ENCODE measurements around the gene DNAI2. TPM values are rescaled to one million over a fixed set of nuclear protein-coding genes. Genes with fewer than 3 reads are reported as not detected.

The DNAI2 gene
- total and polyA plus RNA-seq, 3 donors from 2014 or later = 19.6 to 80.5 (median 26.9) TPM

DNA sequence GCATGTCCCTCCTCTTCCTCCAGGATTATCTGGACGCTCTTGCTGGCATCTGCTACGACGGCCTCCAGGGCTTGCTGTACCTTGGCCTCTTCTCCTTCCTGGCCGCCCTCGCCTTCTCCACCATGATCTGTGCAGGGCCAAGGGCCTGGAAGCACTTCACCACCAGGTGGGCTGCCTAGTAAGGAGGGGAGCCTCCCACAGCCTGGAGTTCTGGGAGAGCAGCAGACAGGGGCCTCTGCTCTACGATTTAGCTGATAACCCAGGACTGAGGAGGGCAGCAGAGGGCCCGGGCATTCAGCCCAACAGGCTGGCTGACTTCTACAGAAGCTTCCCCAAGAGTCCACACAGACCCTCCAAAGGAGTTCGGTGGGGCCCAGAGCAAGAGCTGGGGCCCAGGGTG is 21.8 kb upstream of the DNAI2 start:
- TF ChIP-seq, protein P1, sequence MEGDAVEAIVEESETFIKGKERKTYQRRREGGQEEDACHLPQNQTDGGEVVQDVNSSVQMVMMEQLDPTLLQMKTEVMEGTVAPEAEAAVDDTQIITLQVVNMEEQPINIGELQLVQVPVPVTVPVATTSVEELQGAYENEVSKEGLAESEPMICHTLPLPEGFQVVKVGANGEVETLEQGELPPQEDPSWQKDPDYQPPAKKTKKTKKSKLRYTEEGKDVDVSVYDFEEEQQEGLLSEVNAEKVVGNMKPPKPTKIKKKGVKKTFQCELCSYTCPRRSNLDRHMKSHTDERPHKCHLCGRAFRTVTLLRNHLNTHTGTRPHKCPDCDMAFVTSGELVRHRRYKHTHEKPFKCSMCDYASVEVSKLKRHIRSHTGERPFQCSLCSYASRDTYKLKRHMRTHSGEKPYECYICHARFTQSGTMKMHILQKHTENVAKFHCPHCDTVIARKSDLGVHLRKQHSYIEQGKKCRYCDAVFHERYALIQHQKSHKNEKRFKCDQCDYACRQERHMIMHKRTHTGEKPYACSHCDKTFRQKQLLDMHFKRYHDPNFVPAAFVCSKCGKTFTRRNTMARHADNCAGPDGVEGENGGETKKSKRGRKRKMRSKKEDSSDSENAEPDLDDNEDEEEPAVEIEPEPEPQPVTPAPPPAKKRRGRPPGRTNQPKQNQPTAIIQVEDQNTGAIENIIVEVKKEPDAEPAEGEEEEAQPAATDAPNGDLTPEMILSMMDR (IDR thresholded peaks at IDR 0.05) = no peak
- TF ChIP-seq POLR2A (IDR thresholded peaks at IDR 0.05) = no peak
- no peak overlapping the region for H3K27ac ChIP-seq
- intact Hi-C loops (cut with DNase I; ENCODE audit: low total_unique reads) = no loop called here
- no peaks in the 10 kb centered on the region for H3K4me1 ChIP-seq
- WGBS, 2 donors = 76 to 84% methylated on average over 5 to 7 of the region's 8 CpGs
- H3K27me3 ChIP-seq = no peaks in the 10 kb centered on the region
- H3K36me3 ChIP-seq (ENCODE audit: low read depth, missing control alignments) = no peaks in the 10 kb centered on the region
- no peak overlapping the region for H3K4me3 ChIP-seq
- DNase-seq = no peak
- no peaks in the 10 kb centered on the region for H3K9me3 ChIP-seq

DNA sequence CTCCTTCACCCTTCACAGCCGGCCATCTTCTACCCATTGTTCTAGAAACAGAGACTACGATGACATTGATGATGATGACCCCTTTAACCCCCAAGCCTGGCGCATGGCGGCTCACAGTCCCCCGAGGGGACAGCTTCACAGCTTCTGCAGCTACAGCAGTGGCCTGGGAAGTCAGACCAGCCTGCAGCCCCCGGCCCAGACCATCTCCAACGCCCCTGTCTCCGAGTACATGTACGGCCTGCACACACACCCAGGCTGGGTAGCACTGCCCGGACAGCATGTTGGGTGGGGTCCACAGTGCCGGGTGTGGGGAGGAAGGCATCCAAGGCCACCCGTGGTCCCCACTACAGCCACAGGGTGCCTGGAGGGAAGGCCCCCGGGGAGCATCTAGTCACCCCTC is 21.0 kb upstream of the DNAI2 start:
- intact Hi-C loops (cut with DNase I; ENCODE audit: low total_unique reads) = no loop called here
- 58 to 92% methylated on average over 2 to 11 of the region's 13 CpGs for WGBS, 2 donors

DNA sequence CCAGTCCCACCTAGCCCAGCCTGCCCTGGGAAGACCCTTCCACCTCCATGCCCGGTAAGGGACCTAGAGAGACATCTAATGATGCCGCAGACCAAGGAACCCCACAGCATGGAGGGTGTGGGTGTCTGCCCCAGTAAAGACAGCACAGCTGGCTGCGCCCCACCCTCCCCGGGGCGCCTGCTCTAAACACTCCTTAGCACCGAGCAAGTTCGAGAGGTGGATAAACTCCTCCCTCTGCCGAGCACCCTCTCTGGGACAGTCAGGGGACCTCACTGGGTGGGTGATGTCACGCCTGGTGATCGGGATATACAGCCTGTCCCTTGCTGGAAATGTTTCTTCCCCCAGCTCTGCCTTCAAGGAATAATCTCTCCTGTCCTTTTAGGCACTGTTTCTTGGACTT is 16.7 kb upstream of the DNAI2 start:
- Histone ChIP-seq H3K4me3 (no peak overlapping the region), H3K36me3 (ENCODE audit: low read depth, missing control alignments) (no peaks in the 10 kb centered on the region), H3K4me1 (no peaks in the 10 kb centered on the region), H3K27ac (no peak overlapping the region), H3K27me3 (no peaks in the 10 kb centered on the region), H3K9me3 (no peaks in the 10 kb centered on the region)
- intact Hi-C loops (cut with DNase I; ENCODE audit: low total_unique reads) = no loop called here
- 75% methylated on average over 6 to 10 of the region's 10 CpGs for WGBS, 2 donors
- DNase-seq = no peak
- TF ChIP-seq, protein P1 (IDR thresholded peaks at IDR 0.05) = no peak
- no peak for TF ChIP-seq POLR2A (IDR thresholded peaks at IDR 0.05)

More for the DNA sequence above, 21.0 kb upstream of the DNAI2 start:
- Histone ChIP-seq H3K27ac (no peak overlapping the region), H3K4me3 (no peak overlapping the region), H3K27me3 (no peaks in the 10 kb centered on the region), H3K9me3 (no peaks in the 10 kb centered on the region), H3K4me1 (no peaks in the 10 kb centered on the region), H3K36me3 (ENCODE audit: low read depth, missing control alignments) (no peaks in the 10 kb centered on the region)
- DNase-seq = no peak
- TF ChIP-seq POLR2A (IDR thresholded peaks at IDR 0.05) = no peak
- TF ChIP-seq, protein P1 (IDR thresholded peaks at IDR 0.05) = no peak

DNA sequence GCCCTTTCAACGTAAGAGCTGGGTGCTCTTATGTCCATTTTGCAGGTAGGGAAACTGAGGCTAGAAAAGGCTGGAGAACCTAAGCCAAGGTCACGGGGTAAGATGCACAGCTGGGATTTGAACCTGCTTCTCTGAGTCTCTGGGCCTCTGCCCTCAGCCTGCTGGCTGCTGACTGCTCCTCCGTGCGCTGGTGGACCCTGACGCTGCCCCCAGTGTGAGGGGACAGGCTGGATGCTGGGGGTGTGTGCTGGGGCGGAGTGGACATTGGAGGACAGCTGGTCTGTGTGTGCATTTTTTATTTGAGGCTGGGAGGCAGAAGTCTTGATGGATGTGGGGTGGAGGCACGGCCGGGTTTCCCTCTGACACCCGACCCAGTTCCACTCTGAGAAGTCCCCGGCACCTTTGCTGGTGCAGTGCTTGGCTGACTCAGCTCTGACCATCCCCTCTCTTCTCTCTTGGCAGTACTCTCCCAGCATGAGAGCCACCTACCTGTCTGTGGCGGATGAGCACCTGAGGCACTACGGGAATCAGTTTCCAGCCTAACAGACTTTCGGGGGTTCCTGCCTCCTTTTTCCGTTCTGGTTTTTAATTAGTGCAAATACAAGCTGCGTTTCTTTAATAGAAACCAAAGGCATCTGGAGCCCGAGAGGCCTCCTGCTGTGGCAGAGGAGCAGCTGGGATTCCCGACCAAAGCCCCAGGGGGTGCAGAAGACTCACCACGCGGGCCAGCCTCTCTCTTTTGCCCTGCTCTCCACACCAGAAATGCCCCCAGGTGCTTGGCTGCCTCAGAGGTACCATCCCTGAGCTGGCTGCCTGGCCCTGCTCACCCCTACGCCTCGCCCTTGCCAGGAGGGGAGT is 14.1 kb upstream of the DNAI2 start:
- H3K4me1 ChIP-seq = no peaks in the 10 kb centered on the region
- TF ChIP-seq, protein P1 (IDR thresholded peaks at IDR 0.05) = no peak
- no peak for TF ChIP-seq POLR2A (IDR thresholded peaks at IDR 0.05)
- no peaks in the 10 kb centered on the region for H3K27me3 ChIP-seq
- H3K27ac ChIP-seq = no peak overlapping the region
- DNase-seq = no peak
- H3K36me3 ChIP-seq (ENCODE audit: low read depth, missing control alignments) = no peaks in the 10 kb centered on the region
- no peak overlapping the region for H3K4me3 ChIP-seq
- no peaks in the 10 kb centered on the region for H3K9me3 ChIP-seq
- 83 to 89% methylated on average over 9 to 21 of the region's 21 CpGs for WGBS, 2 donors
- intact Hi-C loops (cut with DNase I; ENCODE audit: low total_unique reads) = no loop called here

- H3K27me3 ChIP-seq = no peaks in the 10 kb centered on the region
- no peaks in the 10 kb centered on the region for H3K36me3 ChIP-seq (ENCODE audit: low read depth, missing control alignments)
- intact Hi-C loops (cut with DNase I; ENCODE audit: low total_unique reads) = no loop called here
- no peak for DNase-seq
- H3K4me3 ChIP-seq = no peak overlapping the region
- TF ChIP-seq, protein P1 (IDR thresholded peaks at IDR 0.05) = no peak
- TF ChIP-seq POLR2A (IDR thresholded peaks at IDR 0.05) = no peak
- no peaks in the 10 kb centered on the region for H3K9me3 ChIP-seq
- no peaks in the 10 kb centered on the region for H3K4me1 ChIP-seq
- no peak overlapping the region for H3K27ac ChIP-seq
- WGBS, 2 donors = 79 to 100% methylated on average over 1 to 6 of the region's 6 CpGs
Measured at GRCh38 chr17:74260525-74260850, 13.5 kb upstream of the DNAI2 start.

Data from testis (tissue), 3 donors.